HepG2 (cell line): ENCODE measurements around the gene ANKRD12. TPM values are rescaled to one million over a fixed set of nuclear protein-coding genes. Genes with fewer than 3 reads are reported as not detected.

Source experiments
- AHR ChIP-seq: IDR thresholded peaks from 2 replicates; pipeline ENCODE4 v1.6.1; 2018; ENCODE audit warnings: missing genetic modification reagents, missing compliant biosample characterization
- ARID2 ChIP-seq: sonication (generic); formaldehyde crosslinking; IDR thresholded peaks from 2 replicates; pipeline ENCODE4 v1.8.1; 2022; ENCODE audit warnings: mild to moderate bottlenecking, missing genetic modification reagents, borderline replicate concordance
- BCLAF1 ChIP-seq: fragments of 450-650 bp; IDR thresholded peaks from 2 replicates; pipeline ENCODE4 v1.6.1; 2017; ENCODE audit warnings: mild to moderate bottlenecking
- HNF1B ChIP-seq: sonication (generic); formaldehyde crosslinking; IDR thresholded peaks from 2 replicates; pipeline ENCODE4 v1.5.1; 2020; ENCODE audit warnings: mild to moderate bottlenecking, moderate library complexity, missing genetic modification reagents
- SP5 ChIP-seq: IDR thresholded peaks from 2 replicates; pipeline ENCODE4 v1.6.1; 2016; ENCODE audit warnings: low read depth, borderline replicate concordance
- THAP9 ChIP-seq: sonication (generic); formaldehyde crosslinking; IDR thresholded peaks from 2 replicates; pipeline ENCODE4; 2020; ENCODE audit warnings: missing genetic modification reagents, mild to moderate bottlenecking, borderline replicate concordance
- TMF1 ChIP-seq: sonication (generic); formaldehyde crosslinking; IDR thresholded peaks from 2 replicates; pipeline ENCODE4 v1.8.1; 2022; ENCODE audit warnings: low read depth, missing genetic modification reagents
- ZBTB20 ChIP-seq: sonication (generic); formaldehyde crosslinking; IDR thresholded peaks from 2 replicates; pipeline ENCODE4 v1.8.1; 2023; ENCODE audit warnings: missing genetic modification reagents, low read depth, mild to moderate bottlenecking, borderline replicate concordance
- ZIK1 ChIP-seq: sonication (generic); formaldehyde crosslinking; IDR thresholded peaks from 2 replicates; pipeline ENCODE4 v1.5.0; 2020; ENCODE audit warnings: mild to moderate bottlenecking, low read depth, missing genetic modification reagents, borderline replicate concordance
- ZNF160 ChIP-seq: sonication (generic); formaldehyde crosslinking; IDR thresholded peaks from 2 replicates; pipeline ENCODE4 v1.8.0; 2022; ENCODE audit warnings: mild to moderate bottlenecking, inconsistent platforms, missing genetic modification reagents
- ZNF235 ChIP-seq: sonication (generic); formaldehyde crosslinking; IDR thresholded peaks from 2 replicates; pipeline ENCODE4 v1.8.1; 2023; ENCODE audit warnings: mild to moderate bottlenecking, missing genetic modification reagents, borderline replicate concordance
- ZNF616 ChIP-seq: sonication (generic); formaldehyde crosslinking; IDR thresholded peaks from 2 replicates; pipeline ENCODE4 v1.5.0; 2020; ENCODE audit warnings: low read depth, mild to moderate bottlenecking, missing genetic modification reagents
- ZNF770 ChIP-seq: sonication (generic); formaldehyde crosslinking; IDR thresholded peaks from 2 replicates; pipeline ENCODE4 v1.5.0; 2020; ENCODE audit warnings: mild to moderate bottlenecking, missing genetic modification reagents
- ZNF883 ChIP-seq: sonication (generic); formaldehyde crosslinking; IDR thresholded peaks from 2 replicates; pipeline ENCODE4 v1.5.1; 2020; ENCODE audit warnings: mild to moderate bottlenecking, missing genetic modification reagents; ENCODE audit errors: not compliant biosample characterization
- polyA plus RNA-seq, 8 experiments: library from polyadenylated mRNA; depleted of rRNA in 3 of 8; stranded (reverse) in 7 of 8; unstranded in 1 of 8; fragments of >200 nt; fragmentation: Illumina TruSeq in 4 of 8; extraction: Trizol in 4 of 8; gene quantifications; 2 replicates each; pipeline versions ENCODE4 v1.2.1 to v1.2.3, GENCODE V29; 2011 to 2016; ENCODE audit warnings: low read depth in 4 of 8, missing spikeins in 1 of 8, mixed read lengths in 1 of 8; ENCODE audit not compliant: insufficient read depth in 1 of 8
- total RNA-seq, 5 experiments: library from RNA; depleted of rRNA; stranded (reverse); fragments of >200 nt; fragmentation: Illumina TruSeq; extraction: Trizol; gene quantifications; 2 replicates each; pipeline ENCODE4 v1.2.3, GENCODE V29; 2016; ENCODE audit warnings: low read depth in 1 of 5

ANKRD12 gene
- total and polyA plus RNA-seq, 2 of the 13 experiments (the other 11 are each of a cell fraction or from before 2014, with no cell fraction given) = 6.0 to 23.2 TPM

GRCh38 chr18:9333441-9334328 lies 197.1 kb downstream of the ANKRD12 start (continued):
- TF ChIP-seq ZNF235 = no peak; the same call in 1 of the 2 replicates
- TF ChIP-seq AHR (CRISPR knock-in tag) = peak; percentile 69; the same call in 1 of the 2 replicates
- peak; percentile 83 for TF ChIP-seq ZNF770 (CRISPR knock-in tag)
- 0 out of 2 replicates have a peak, but pooled peaks have one; percentile 60 for TF ChIP-seq THAP9
- TF ChIP-seq ZNF883 = no peak
- no peak for TF ChIP-seq ZIK1
- no peak for TF ChIP-seq ZNF160
- TF ChIP-seq ARID2 (CRISPR knock-in tag) = no peak
- TF ChIP-seq SP5 = no peak
- TF ChIP-seq ZNF616 (CRISPR knock-in tag) = no peak
- peak; percentile 62; the same call in 1 of the 2 replicates for TF ChIP-seq HNF1B (CRISPR knock-in tag)
- no peak for TF ChIP-seq BCLAF1
- TF ChIP-seq TMF1 (CRISPR knock-in tag) = no peak
- TF ChIP-seq ZBTB20 (CRISPR knock-in tag) = 0 out of 2 replicates have a peak, but pooled peaks have one; percentile 18
